ENCODE data around the gene SEMA4G.
"Not testable (repeated sequence)": the region's sequence is repeated elsewhere in the genome, so short reads cannot be mapped to it uniquely, and the experiment has no call there.

The SEMA4G gene

GRCh38 chr10:100968062-100968736 lies 1.1 kb upstream of the SEMA4G start:
- H3K4me3 ChIP-seq (ENCODE audit: low read length): no peak overlapping the region
- DNase-seq (ENCODE audit: low read depth, low spot score): no peak

GRCh38 chr10:100968863-100969186 lies 479 bp upstream of the SEMA4G start:
- no peak for DNase-seq (ENCODE audit: low read depth, low spot score)
- H3K4me3 ChIP-seq (ENCODE audit: low read length): peak overlapping the region; percentile 52

GRCh38 chr10:100970076-100970913 lies 991 bp downstream of the SEMA4G start:
- H3K4me3 ChIP-seq (ENCODE audit: low read length): no peak overlapping the region; the same call in 1 of the 2 replicates
- DNase-seq (ENCODE audit: low read depth, low spot score): no peak

- H3K4me3 ChIP-seq (ENCODE audit: low read length): no peak overlapping the region
- no peak for DNase-seq (ENCODE audit: low read depth, low spot score)
These were observed 1.9 kb downstream of the SEMA4G start for GRCh38 chr10:100970914-100971811.

- no peak for DNase-seq (ENCODE audit: low read depth, low spot score)
- H3K4me3 ChIP-seq (ENCODE audit: low read length): no peak overlapping the region
These were observed 3.0 kb downstream of the SEMA4G start for GRCh38 chr10:100972115-100972903.

- H3K4me3 ChIP-seq (ENCODE audit: low read length): no peak overlapping the region
These were observed 3.7 kb downstream of the SEMA4G start for GRCh38 chr10:100972904-100973535.

GRCh38 chr10:100975397-100975796 lies 6.1 kb downstream of the SEMA4G start:
- H3K4me3 ChIP-seq (ENCODE audit: low read length); DNase-seq (ENCODE audit: low read depth, low spot score): not testable (repeated sequence)

More at GRCh38 chr10:100972904-100973535, 3.7 kb downstream of the SEMA4G start:
- no peak for DNase-seq (ENCODE audit: low read depth, low spot score)

GRCh38 chr10:100976906-100977305 lies 7.6 kb downstream of the SEMA4G start:
- DNase-seq (ENCODE audit: low read depth, low spot score): no peak

GRCh38 chr10:100977436-100977835 lies 8.1 kb downstream of the SEMA4G start:
- DNase-seq (ENCODE audit: low read depth, low spot score): no peak
- H3K4me3 ChIP-seq (ENCODE audit: low read length): no peak overlapping the region

More at GRCh38 chr10:100976906-100977305, 7.6 kb downstream of the SEMA4G start:
- no peak overlapping the region for H3K4me3 ChIP-seq (ENCODE audit: low read length)

GRCh38 chr10:100978121-100978900 lies 9.0 kb downstream of the SEMA4G start:
- H3K4me3 ChIP-seq (ENCODE audit: low read length): no peak overlapping the region
- no peak for DNase-seq (ENCODE audit: low read depth, low spot score)

GRCh38 chr10:100978901-100979195 lies 9.5 kb downstream of the SEMA4G start:
- no peak overlapping the region for H3K4me3 ChIP-seq (ENCODE audit: low read length)
- DNase-seq (ENCODE audit: low read depth, low spot score): no peak

GRCh38 chr10:100979791-100980272 lies 10.5 kb downstream of the SEMA4G start:
- no peak overlapping the region for H3K4me3 ChIP-seq (ENCODE audit: low read length)
- DNase-seq (ENCODE audit: low read depth, low spot score): no peak

GRCh38 chr10:100980311-100980710 lies 11.0 kb downstream of the SEMA4G start:
- no peak for DNase-seq (ENCODE audit: low read depth, low spot score)
- H3K4me3 ChIP-seq (ENCODE audit: low read length): no peak overlapping the region

GRCh38 chr10:100980711-100981110 lies 11.4 kb downstream of the SEMA4G start:
- no peak for DNase-seq (ENCODE audit: low read depth, low spot score)
- H3K4me3 ChIP-seq (ENCODE audit: low read length): no peak overlapping the region

GRCh38 chr10:100981178-100981772 lies 12.0 kb downstream of the SEMA4G start:
- no peak for DNase-seq (ENCODE audit: low read depth, low spot score)

GRCh38 chr10:100982916-100983830 lies 13.9 kb downstream of the SEMA4G start:
- DNase-seq (ENCODE audit: low read depth, low spot score): no peak
- H3K4me3 ChIP-seq (ENCODE audit: low read length): no peak overlapping the region

More at GRCh38 chr10:100981178-100981772, 12.0 kb downstream of the SEMA4G start:
- no peak overlapping the region for H3K4me3 ChIP-seq (ENCODE audit: low read length)

All from Jurkat, Clone E6-1 (cell line).